Erythroblast (primary cell): ENCODE data around the gene ZSWIM6.

Experiments
- DNase-seq, 2 experiments: peaks; one replicate each; lab custom pipeline; 2025; lab: John Stamatoyannopoulos, UW
- GATA1 ChIP-seq: IDR thresholded peaks from 2 replicates; pipeline ENCODE4 v1.6.1; 2011; ENCODE audit warnings: low read depth, mild to moderate bottlenecking, control low read depth, low read length, moderate library complexity
- POLR2A ChIP-seq: IDR thresholded peaks from 2 replicates; pipeline ENCODE4 v1.6.1; 2011; ENCODE audit warnings: mild to moderate bottlenecking, low read length

ZSWIM6 gene

GRCh38 chr5:61582205-61582820, 250.3 kb downstream of the ZSWIM6 start:
- TF ChIP-seq POLR2A: no peak
- DNase-seq: no peak

- no peak for DNase-seq
- no peak for TF ChIP-seq GATA1
- no peak for TF ChIP-seq POLR2A
Measured at GRCh38 chr5:61582887-61583286, 250.8 kb downstream of the ZSWIM6 start.

DNA sequence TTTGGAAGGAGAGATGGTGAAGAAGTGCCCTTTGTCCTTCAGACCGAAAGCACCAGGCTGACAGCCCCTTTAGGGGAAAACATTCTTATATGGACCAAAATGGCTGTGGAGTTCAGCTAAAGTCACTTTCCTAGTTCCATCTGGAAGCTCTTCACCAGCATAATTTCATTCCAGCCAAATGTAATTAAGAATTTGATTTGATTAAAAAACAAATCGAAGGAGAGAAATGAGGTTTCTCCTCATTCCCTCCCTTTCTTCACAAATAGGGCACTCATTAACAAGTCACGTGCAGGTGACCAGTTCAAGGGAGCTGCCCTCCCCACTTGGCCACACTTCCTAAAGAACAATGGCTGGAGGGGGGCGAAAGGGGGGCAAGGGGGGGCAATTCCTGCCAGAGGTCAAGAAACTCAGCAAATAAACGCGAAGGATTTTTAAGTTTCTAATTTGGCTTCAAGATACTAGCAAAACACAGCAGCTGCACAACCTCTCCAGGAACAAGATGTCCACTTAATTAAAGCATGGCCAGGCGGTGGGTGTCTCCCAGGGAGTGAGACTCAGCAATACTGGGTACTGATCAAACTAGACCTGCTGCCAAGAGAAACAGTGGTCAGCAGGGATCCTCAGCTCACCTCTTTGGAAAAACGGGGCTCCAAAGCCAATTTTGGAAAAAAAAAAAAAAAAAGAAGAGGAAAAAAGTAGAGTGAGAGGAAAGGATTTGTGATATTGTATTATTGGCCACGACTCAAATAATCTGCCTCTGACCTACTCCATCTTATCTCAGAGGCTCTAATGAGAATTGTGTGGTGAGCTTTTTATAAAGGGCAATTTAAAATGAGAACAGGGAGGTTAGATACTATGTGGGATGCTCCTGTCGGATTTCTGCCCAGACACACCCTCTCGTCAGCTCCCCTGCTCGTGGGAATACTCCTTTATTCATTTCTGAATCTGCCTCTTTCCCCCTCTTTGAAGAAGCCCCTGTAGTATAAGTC, 254.3 kb downstream of the ZSWIM6 start:
- DNase-seq: no peak
- TF ChIP-seq GATA1: no peak
- no peak for TF ChIP-seq POLR2A

- TF ChIP-seq GATA1 (no peak), POLR2A (no peak)
- DNase-seq: no peak
Measured at GRCh38 chr5:61587125-61587524, 255.1 kb downstream of the ZSWIM6 start.

GRCh38 chr5:61588216-61588615, 256.2 kb downstream of the ZSWIM6 start:
- TF ChIP-seq GATA1 (no peak), POLR2A (no peak)
- no peak for DNase-seq

GRCh38 chr5:61589946-61590345, 257.9 kb downstream of the ZSWIM6 start:
- TF ChIP-seq POLR2A (no peak), GATA1 (no peak)
- no peak for DNase-seq

GRCh38 chr5:61590473-61590872, 258.4 kb downstream of the ZSWIM6 start:
- no peak for TF ChIP-seq GATA1
- TF ChIP-seq POLR2A: no peak

DNA sequence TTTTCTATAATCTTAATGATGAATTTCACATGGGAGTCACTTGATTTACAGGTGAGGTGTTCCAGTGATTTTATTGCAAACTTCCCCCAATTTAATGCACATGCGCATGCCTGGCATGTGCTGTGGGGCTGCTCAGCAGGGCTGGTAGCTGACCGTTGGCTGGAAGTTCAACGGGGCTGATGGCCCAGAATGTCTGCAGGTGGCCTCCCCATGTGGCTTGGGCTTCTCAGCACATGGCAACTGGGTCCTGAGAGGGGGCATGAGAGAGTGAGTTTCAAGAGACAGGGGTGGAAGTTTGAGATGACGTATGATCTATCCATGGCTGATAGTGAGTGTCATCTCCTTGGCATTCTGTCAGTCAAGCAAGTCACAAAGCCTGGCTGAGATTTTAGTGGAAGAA, 259.8 kb downstream of the ZSWIM6 start:
- TF ChIP-seq POLR2A: no peak
- TF ChIP-seq GATA1: no peak
- no peak for DNase-seq

More at GRCh38 chr5:61590473-61590872, 258.4 kb downstream of the ZSWIM6 start:
- no peak for DNase-seq

DNA sequence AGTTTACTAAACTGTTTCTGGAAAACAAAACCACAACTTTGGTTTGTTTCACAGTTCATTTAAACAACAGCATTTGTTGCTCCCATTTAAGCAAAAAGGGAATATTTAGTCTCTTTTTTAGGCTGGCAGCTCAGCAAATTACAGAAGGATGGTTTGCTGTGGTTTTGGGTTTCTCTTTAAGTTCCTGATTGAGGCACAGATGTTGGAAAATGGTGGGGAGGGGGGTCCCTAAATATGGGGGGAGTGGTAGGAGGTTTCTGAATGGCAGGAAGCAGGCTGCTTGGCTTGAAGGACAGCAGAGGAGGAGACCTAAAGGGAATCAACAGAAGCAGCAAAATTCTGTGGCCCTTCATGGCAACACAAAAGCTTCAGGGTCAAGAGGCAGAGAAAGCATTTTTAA, 263.4 kb downstream of the ZSWIM6 start:
- no peak for TF ChIP-seq GATA1
- no peak for TF ChIP-seq POLR2A
- no peak for DNase-seq
